Measurements from ENCODE around the gene FXYD6. TPM values are rescaled to one million over a fixed set of nuclear protein-coding genes. Genes with fewer than 3 reads are reported as not detected.

FXYD6 gene
- total and polyA plus RNA-seq, 7 experiments from 2014 or later, result 0.10 to 5.4 (median 0.98) TPM; not detected in 4

DNA sequence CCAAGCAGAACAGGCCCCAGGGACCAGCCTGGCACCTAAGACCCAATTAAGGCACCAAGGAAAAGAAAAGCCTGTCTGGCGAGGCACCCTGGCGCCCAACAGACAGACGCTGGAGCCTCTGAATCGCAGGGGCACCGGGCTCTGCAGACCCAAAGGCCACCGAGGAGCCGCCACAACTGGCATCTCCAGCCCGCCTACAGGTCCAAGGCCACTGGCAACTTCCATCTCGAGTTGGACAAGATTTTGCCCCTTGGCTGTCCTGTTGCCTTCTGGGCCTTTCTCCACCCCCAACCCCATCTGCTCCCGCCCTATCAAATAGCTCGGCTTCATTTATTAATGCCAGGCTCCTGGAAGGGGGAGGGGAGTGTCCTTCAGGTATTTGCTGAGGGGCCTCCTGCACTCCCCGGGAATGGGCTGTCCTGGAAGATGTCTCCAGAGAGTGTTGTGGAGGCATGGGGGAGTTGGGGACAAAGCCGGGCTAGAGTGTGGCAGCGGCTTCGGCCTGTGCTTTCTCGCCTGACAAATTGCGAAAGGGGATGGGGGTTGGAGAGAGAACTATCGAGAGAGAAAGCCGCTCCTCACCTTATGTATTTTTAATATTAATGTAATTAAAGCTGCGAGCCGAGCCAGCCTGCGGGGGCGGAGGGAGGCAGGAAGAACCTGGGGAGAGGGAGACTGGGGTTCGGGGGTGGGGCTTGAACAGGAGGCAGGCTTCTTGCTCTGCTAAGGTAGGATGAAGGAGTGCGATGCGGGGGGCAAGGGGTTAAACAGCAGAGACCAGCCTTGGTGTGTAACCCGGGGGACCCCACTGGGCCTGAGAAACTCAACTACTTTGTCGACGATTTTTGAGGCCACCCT lies 81.5 kb downstream of the FXYD6 start:
- no peak overlapping the region for H3K27ac Mint-ChIP-seq
- intact Hi-C loops (cut with micrococcal nuclease), result no loop called here
- Histone ChIP-seq H3K36me3 (ENCODE audit: control insufficient read depth in 2 of 3, insufficient read depth in 3 of 3, low read length in 3 of 3) (no peaks in the 10 kb centered on the region), H3K4me3 (ENCODE audit: low read length) (no peak overlapping the region), H3K27me3 (ENCODE audit: control insufficient read depth in 2 of 2, insufficient read depth in 2 of 2, low read length in 2 of 2) (peaks cover 24 to 34% of the 10 kb centered on the region in 2 donors), H3K9me3 (ENCODE audit: control insufficient read depth in 2 of 3, low read length in 3 of 3) (no peaks in the 10 kb centered on the region), H3K27ac (ENCODE audit: low read depth, low read length) (no peak overlapping the region), H3K4me1 (ENCODE audit: control insufficient read depth in 2 of 2, insufficient read depth in 2 of 2, low read length in 2 of 2) (peaks cover 0 to 15% of the 10 kb centered on the region in 2 donors)
- H3K4me1 Mint-ChIP-seq, result peaks cover 3 to 26% (median 18%) of the 10 kb centered on the region in 7 donors
- peak overlapping the region in 8 of 10 donors; percentile 23 to 81 (median 60) for H3K4me3 Mint-ChIP-seq
- DNase-seq (no peak), ATAC-seq (no peak)
- peaks cover 56 to 77% (median 63%) of the 10 kb centered on the region in 5 donors for H3K27me3 Mint-ChIP-seq
- ChIA-PET POLR2A (interaction anchor here (0.7 kb wide), 1 partner anchor 441 kb away, joined by 3 read pairs; no protein-coding TSS in a partner anchor), CTCF (no interaction called here)
- peaks cover 0 to 4% (median 0%) of the 10 kb centered on the region in 5 donors for H3K36me3 Mint-ChIP-seq
- H3K9me3 Mint-ChIP-seq, result no peaks in the 10 kb centered on the region

GRCh38 chr11:117794135-117794534 lies 82.3 kb downstream of the FXYD6 start:
- CTCF ChIA-PET, result no interaction called here
- Histone ChIP-seq H3K4me3 (ENCODE audit: low read length) (no peak overlapping the region), H3K27me3 (ENCODE audit: control insufficient read depth in 2 of 2, insufficient read depth in 2 of 2, low read length in 2 of 2) (peaks cover 24 to 34% of the 10 kb centered on the region in 2 donors), H3K4me1 (ENCODE audit: control insufficient read depth in 2 of 2, insufficient read depth in 2 of 2, low read length in 2 of 2) (peaks cover 0 to 15% of the 10 kb centered on the region in 2 donors), H3K36me3 (ENCODE audit: control insufficient read depth in 2 of 3, insufficient read depth in 3 of 3, low read length in 3 of 3) (no peaks in the 10 kb centered on the region), H3K27ac (ENCODE audit: low read depth, low read length) (no peak overlapping the region), H3K9me3 (ENCODE audit: control insufficient read depth in 2 of 3, low read length in 3 of 3) (no peaks in the 10 kb centered on the region)
- Mint-ChIP-seq H3K4me1 (peaks cover 3 to 26% (median 18%) of the 10 kb centered on the region in 7 donors), H3K4me3 (no peak overlapping the region), H3K27ac (no peak overlapping the region), H3K9me3 (no peaks in the 10 kb centered on the region), H3K27me3 (peaks cover 54 to 70% (median 63%) of the 10 kb centered on the region in 5 donors), H3K36me3 (peaks cover 0 to 4% (median 0%) of the 10 kb centered on the region in 5 donors)
- DNase-seq (no peak), ATAC-seq (no peak)
- intact Hi-C loops (cut with micrococcal nuclease), result no loop called here
- POLR2A ChIA-PET, result no interaction called here

DNA sequence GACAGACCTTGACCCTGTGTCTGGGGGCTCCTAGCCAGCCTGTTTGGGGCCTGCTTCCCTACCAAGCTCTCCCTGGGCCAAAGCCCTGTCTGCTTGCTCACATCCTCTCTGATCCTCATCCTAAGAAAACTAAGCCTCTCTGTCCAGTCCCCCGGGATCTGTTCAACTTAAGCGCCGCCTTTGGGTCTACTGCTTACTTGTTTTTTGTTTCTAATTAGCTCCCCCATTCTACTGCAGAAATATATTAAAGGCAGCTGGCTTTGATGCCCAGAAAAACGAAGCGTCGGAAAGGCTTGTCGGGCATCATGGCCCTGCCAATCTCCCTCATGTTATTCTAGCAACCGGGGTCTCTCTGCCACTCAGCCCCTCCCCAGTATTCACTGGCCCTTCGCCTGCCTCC lies 82.9 kb downstream of the FXYD6 start:
- Mint-ChIP-seq H3K36me3 (peaks cover 0 to 4% (median 0%) of the 10 kb centered on the region in 5 donors), H3K27ac (no peak overlapping the region), H3K4me3 (no peak overlapping the region), H3K4me1 (peaks cover 3 to 26% (median 18%) of the 10 kb centered on the region in 7 donors), H3K27me3 (peaks cover 49 to 70% (median 61%) of the 10 kb centered on the region in 5 donors), H3K9me3 (no peaks in the 10 kb centered on the region)
- Histone ChIP-seq H3K27me3 (ENCODE audit: control insufficient read depth in 2 of 2, insufficient read depth in 2 of 2, low read length in 2 of 2) (peaks cover 24 to 34% of the 10 kb centered on the region in 2 donors), H3K4me3 (ENCODE audit: low read length) (no peak overlapping the region), H3K27ac (ENCODE audit: low read depth, low read length) (no peak overlapping the region), H3K9me3 (ENCODE audit: control insufficient read depth in 2 of 3, low read length in 3 of 3) (no peaks in the 10 kb centered on the region), H3K36me3 (ENCODE audit: control insufficient read depth in 2 of 3, insufficient read depth in 3 of 3, low read length in 3 of 3) (no peaks in the 10 kb centered on the region), H3K4me1 (ENCODE audit: control insufficient read depth in 2 of 2, insufficient read depth in 2 of 2, low read length in 2 of 2) (peaks cover 0 to 15% of the 10 kb centered on the region in 2 donors)
- POLR2A ChIA-PET, result no interaction called here
- DNase-seq, result no peak
- CTCF ChIA-PET, result interaction anchor here (1.4 kb wide), 1 partner anchor 14 kb away, joined by 5 read pairs; no protein-coding TSS in a partner anchor
- intact Hi-C loops (cut with micrococcal nuclease), result no loop called here
- ATAC-seq, result no peak

GRCh38 chr11:117792992-117793391 lies 83.5 kb downstream of the FXYD6 start:
- H3K4me3 ChIP-seq (ENCODE audit: low read length), result no peak overlapping the region
- Mint-ChIP-seq H3K4me1 (peaks cover 3 to 26% (median 18%) of the 10 kb centered on the region in 7 donors), H3K36me3 (peaks cover 0 to 4% (median 0%) of the 10 kb centered on the region in 5 donors), H3K27ac (no peak overlapping the region), H3K4me3 (no peak overlapping the region), H3K9me3 (no peaks in the 10 kb centered on the region), H3K27me3 (peaks cover 47 to 69% (median 60%) of the 10 kb centered on the region in 5 donors)
- ATAC-seq (no peak), DNase-seq (no peak)
- POLR2A ChIA-PET, result no interaction called here
- CTCF ChIA-PET, result interaction anchor here (1.3 to 1.4 kb wide), 2 partner anchors 12 to 15 kb away, joined by 3 to 5 read pairs; no protein-coding TSS in a partner anchor
- intact Hi-C loops (cut with micrococcal nuclease), result no loop called here
- no peak overlapping the region for H3K27ac ChIP-seq (ENCODE audit: low read depth, low read length)
- no peaks in the 10 kb centered on the region for H3K36me3 ChIP-seq (ENCODE audit: control insufficient read depth in 2 of 3, insufficient read depth in 3 of 3, low read length in 3 of 3)
- H3K4me1 ChIP-seq (ENCODE audit: control insufficient read depth in 2 of 2, insufficient read depth in 2 of 2, low read length in 2 of 2), result peaks cover 0 to 15% of the 10 kb centered on the region in 2 donors
- H3K9me3 ChIP-seq (ENCODE audit: control insufficient read depth in 2 of 3, low read length in 3 of 3), result no peaks in the 10 kb centered on the region
- H3K27me3 ChIP-seq (ENCODE audit: control insufficient read depth in 2 of 2, insufficient read depth in 2 of 2, low read length in 2 of 2), result peaks cover 24 to 34% of the 10 kb centered on the region in 2 donors

GRCh38 chr11:117792241-117792640 lies 84.2 kb downstream of the FXYD6 start:
- Mint-ChIP-seq H3K9me3 (no peaks in the 10 kb centered on the region), H3K27ac (no peak overlapping the region), H3K4me1 (peaks cover 0 to 21% (median 13%) of the 10 kb centered on the region in 7 donors), H3K27me3 (peaks cover 41 to 66% (median 54%) of the 10 kb centered on the region in 5 donors), H3K36me3 (no peaks in the 10 kb centered on the region), H3K4me3 (no peak overlapping the region)
- H3K9me3 ChIP-seq (ENCODE audit: control insufficient read depth in 2 of 3, low read length in 3 of 3), result no peaks in the 10 kb centered on the region
- DNase-seq (no peak), ATAC-seq (no peak)
- H3K4me1 ChIP-seq (ENCODE audit: control insufficient read depth in 2 of 2, insufficient read depth in 2 of 2, low read length in 2 of 2), result peaks cover 0 to 15% of the 10 kb centered on the region in 2 donors
- H3K36me3 ChIP-seq (ENCODE audit: control insufficient read depth in 2 of 3, insufficient read depth in 3 of 3, low read length in 3 of 3), result no peaks in the 10 kb centered on the region
- no peak overlapping the region for H3K4me3 ChIP-seq (ENCODE audit: low read length)
- H3K27me3 ChIP-seq (ENCODE audit: control insufficient read depth in 2 of 2, insufficient read depth in 2 of 2, low read length in 2 of 2), result peaks cover 24 to 34% of the 10 kb centered on the region in 2 donors
- CTCF ChIA-PET, result interaction anchor here (1.3 to 1.4 kb wide), 2 partner anchors 12 to 15 kb away, joined by 3 to 5 read pairs; no protein-coding TSS in a partner anchor
- intact Hi-C loops (cut with micrococcal nuclease), result no loop called here
- POLR2A ChIA-PET, result no interaction called here
- H3K27ac ChIP-seq (ENCODE audit: low read depth, low read length), result no peak overlapping the region

- H3K27ac Mint-ChIP-seq, result no peak overlapping the region
- H3K4me3 Mint-ChIP-seq, result no peak overlapping the region
- DNase-seq (no peak), ATAC-seq (no peak)
- no peaks in the 10 kb centered on the region for H3K9me3 Mint-ChIP-seq
- intact Hi-C loops (cut with micrococcal nuclease), result no loop called here
- no peaks in the 10 kb centered on the region for H3K36me3 Mint-ChIP-seq
- peaks cover 37 to 67% (median 51%) of the 10 kb centered on the region in 5 donors for H3K27me3 Mint-ChIP-seq
- Histone ChIP-seq H3K27me3 (ENCODE audit: control insufficient read depth in 2 of 2, insufficient read depth in 2 of 2, low read length in 2 of 2) (peaks cover 21 to 26% of the 10 kb centered on the region in 2 donors), H3K4me3 (ENCODE audit: low read length) (no peak overlapping the region), H3K4me1 (ENCODE audit: control insufficient read depth in 2 of 2, insufficient read depth in 2 of 2, low read length in 2 of 2) (peaks cover 0 to under 1% of the 10 kb centered on the region in 2 donors), H3K9me3 (ENCODE audit: control insufficient read depth in 2 of 3, low read length in 3 of 3) (no peaks in the 10 kb centered on the region), H3K36me3 (ENCODE audit: control insufficient read depth in 2 of 3, insufficient read depth in 3 of 3, low read length in 3 of 3) (no peaks in the 10 kb centered on the region), H3K27ac (ENCODE audit: low read depth, low read length) (no peak overlapping the region)
- peaks cover 0 to 14% (median 2%) of the 10 kb centered on the region in 7 donors for H3K4me1 Mint-ChIP-seq
- CTCF ChIA-PET, result interaction anchor here (1.3 to 1.4 kb wide), 2 partner anchors 156 to 381 kb away, joined by 4 read pairs; no protein-coding TSS in a partner anchor
- POLR2A ChIA-PET, result no interaction called here
These were observed 86.2 kb downstream of the FXYD6 start for GRCh38 chr11:117790279-117790678.

Data from naive thymus-derived CD4-positive, alpha-beta T cell (primary cell).